GM20431 (cell line): ENCODE data around the gene ANO10.
"Not testable (repeated sequence)": the region's sequence is repeated elsewhere in the genome, so short reads cannot be mapped to it uniquely, and the experiment has no call there.

Source experiments
- in situ Hi-C: fragments of 300-500 bp; cut with MseI, MboI; formaldehyde crosslinking; loops from one replicate; pipeline ENCODE4 v1.15.0; 2020; ENCODE audit warnings: low sequenced_read_pairs; ENCODE audit not compliant: unreplicated experiment

The ANO10 gene, protein sequence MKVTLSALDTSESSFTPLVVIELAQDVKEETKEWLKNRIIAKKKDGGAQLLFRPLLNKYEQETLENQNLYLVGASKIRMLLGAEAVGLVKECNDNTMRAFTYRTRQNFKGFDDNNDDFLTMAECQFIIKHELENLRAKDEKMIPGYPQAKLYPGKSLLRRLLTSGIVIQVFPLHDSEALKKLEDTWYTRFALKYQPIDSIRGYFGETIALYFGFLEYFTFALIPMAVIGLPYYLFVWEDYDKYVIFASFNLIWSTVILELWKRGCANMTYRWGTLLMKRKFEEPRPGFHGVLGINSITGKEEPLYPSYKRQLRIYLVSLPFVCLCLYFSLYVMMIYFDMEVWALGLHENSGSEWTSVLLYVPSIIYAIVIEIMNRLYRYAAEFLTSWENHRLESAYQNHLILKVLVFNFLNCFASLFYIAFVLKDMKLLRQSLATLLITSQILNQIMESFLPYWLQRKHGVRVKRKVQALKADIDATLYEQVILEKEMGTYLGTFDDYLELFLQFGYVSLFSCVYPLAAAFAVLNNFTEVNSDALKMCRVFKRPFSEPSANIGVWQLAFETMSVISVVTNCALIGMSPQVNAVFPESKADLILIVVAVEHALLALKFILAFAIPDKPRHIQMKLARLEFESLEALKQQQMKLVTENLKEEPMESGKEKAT

DNA sequence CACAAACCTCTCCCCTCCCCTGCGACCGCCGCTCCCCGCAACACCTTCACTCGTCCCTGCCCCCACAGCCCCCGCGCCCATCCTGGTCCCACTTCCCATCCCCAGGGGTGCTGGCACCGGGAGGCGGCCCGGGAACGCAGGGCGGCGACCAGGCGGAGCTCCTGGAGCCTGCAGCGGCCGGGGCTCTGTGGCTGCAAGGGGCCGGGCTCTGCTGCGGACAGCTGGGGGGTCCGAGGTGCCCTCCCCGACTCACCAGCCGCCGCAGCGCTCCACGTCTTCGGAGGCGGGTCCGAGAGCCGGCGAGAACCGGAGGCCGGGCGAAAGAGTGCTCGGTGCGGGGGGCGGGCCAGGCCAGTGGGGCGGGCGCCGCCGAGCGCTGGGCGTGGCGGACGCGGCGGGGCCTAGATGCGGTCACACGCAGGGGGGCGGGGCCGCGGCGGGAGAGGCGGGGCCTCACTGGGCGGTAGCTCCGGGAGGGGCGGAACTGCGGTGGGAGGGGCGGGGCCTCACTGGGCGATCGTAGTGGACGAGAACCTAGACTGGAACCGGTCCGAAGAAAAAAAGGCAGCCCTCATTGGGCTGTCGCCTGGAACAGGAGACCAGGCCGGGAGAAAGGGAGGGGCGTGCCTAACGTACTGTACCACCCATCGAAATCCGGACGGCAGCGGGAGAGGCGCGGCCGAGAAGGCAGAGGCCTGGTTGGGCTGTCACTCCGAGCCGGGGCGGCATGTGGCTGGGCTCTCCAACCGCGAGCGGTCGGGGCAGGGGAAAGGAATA lies at the start of gene ANO10:
TSS of gene ANO10 (minus strand) at position 356 of the 777 bp plus-strand sequence. CDS start 16,159 bp downstream, outside the sequence.
- in situ Hi-C loops = no loop called here

- in situ Hi-C loops = no loop called here
These were observed 49.1 kb upstream of the ANO10 start for GRCh38 chr3:43670635-43671522.

DNA sequence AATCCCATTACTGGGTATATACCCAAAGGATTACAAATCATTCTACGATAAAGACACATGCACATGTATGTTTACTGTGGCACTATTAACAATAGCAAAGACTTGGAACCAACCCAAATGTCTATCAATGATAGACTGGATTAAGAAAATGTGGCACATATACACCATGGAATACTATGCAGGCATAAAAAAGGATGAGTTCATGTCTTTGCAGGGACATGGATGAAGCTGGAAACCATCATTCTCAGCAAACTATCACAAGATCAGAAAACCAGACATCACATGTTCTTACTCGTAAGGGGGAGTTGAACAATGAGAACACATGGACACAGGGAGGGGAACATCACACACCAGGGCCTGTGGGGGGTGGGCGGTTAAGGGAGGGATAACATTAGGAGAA lies 43.2 kb upstream of the ANO10 start:
- in situ Hi-C loops = not testable (repeated sequence)

- in situ Hi-C loops = not testable (repeated sequence)
These were observed 39.6 kb upstream of the ANO10 start for GRCh38 chr3:43661376-43661775.

- in situ Hi-C loops = no loop called here
These were observed 37.6 kb upstream of the ANO10 start for GRCh38 chr3:43659250-43659880.

- in situ Hi-C loops = not testable (repeated sequence)
These were observed 34.6 kb upstream of the ANO10 start for GRCh38 chr3:43656390-43656789.

DNA sequence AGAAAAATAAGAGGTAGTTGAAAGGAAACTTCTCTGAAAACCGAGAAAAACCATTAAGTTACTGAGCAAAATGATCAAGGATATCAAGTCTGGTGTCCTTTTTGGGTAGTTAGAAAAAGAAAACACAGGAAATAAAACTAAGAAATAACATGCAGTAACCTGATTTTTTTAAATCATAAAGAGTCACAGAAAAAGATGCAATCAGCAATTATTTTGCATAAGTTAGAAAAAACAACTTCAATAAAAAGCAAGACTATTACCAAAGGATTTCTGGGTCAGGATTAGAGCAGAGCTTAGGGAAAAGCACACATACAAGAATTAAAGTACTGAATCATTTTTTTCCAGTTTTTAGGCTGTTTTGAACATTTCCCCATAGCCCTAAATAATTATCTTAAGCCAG lies 28.5 kb upstream of the ANO10 start:
- in situ Hi-C loops = no loop called here

DNA sequence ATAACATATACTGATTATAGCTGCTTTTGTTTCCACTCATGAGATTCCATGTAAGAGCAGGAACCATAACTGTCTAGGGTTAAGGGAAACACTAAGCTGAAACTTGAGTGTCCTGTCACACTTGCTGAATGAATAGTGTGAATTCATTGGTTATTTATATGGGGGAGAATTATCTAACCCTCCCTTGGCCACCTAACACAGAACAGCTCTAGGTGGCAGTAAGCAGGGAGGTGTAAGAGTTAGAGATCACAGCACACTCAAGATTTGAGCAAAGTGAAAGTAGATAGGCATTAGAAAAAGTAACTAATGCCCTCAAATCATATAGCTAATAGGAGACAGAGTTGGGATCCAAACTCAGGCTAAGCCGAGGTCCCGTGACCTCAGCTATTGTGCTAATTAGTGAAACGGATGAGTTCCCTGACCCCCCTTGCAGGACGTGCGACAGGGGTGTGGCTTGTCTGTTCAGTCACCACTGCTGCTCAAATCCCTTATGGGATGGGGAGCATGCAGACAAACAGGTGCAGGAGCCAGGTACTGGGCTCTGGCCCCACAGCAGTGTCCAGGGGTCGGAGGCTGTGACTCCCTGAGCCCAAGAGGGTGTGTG lies 27.7 kb upstream of the ANO10 start:
- in situ Hi-C loops = no loop called here

GRCh38 chr3:43648957-43649356 lies 27.1 kb upstream of the ANO10 start:
- in situ Hi-C loops = no loop called here

GRCh38 chr3:43647331-43648166 lies 25.7 kb upstream of the ANO10 start:
- in situ Hi-C loops = no loop called here

DNA sequence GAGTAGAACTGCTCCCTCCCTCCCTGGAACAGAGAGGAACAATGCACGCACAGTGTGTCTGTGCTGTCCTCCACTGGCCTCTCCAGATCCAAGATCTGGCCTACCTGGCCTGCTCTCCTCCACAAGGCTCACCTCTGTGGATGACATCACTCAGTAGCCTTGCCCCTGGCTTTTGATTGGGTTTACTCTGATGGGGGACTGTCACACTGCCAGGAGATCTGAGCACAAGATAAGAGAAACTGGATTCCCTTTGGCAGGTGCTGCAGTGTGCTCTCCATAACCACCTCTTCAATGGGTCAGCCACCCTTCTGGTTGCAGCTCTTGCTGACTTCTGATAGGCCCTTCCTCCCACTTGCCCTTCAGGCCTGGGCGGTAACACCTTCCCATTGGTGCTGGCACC lies 22.6 kb upstream of the ANO10 start:
- in situ Hi-C loops = no loop called here

- in situ Hi-C loops = no loop called here
These were observed 19.7 kb upstream of the ANO10 start for GRCh38 chr3:43641306-43642114.

- in situ Hi-C loops = no loop called here
These were observed 18.9 kb upstream of the ANO10 start for GRCh38 chr3:43640681-43641080.

GRCh38 chr3:43638594-43639447 lies 17.0 kb upstream of the ANO10 start:
- in situ Hi-C loops = no loop called here

GRCh38 chr3:43637702-43638101 lies 15.9 kb upstream of the ANO10 start:
- in situ Hi-C loops = no loop called here

GRCh38 chr3:43632986-43633385 lies 11.2 kb upstream of the ANO10 start:
- in situ Hi-C loops = no loop called here
